ENCODE measurements around the gene BAD.

DNA sequence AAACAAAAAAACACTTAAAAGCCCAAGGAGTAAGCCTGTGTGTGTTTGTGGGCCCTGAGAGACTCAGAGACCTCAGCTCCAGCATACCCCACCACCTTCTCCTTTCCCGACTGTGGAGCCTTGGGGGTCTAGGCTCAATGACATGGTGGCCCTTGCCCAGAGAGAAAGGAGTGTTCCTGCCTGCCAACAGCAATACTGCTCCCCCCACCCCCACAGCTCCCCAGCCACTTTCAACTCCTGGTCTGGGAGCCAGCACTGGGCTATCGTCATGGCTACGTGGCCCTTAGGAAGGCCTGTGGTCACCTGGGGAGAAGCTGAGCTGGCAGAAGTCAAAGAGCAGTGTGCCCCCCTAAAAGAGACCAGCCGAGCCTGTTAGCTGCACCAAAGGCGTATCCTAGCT is 40.4 kb downstream of the BAD start:
- TF ChIP-seq CTCF (IDR thresholded peaks at IDR 0.05) (no peak), EZH2 (IDR thresholded peaks at IDR 0.05; ENCODE audit: borderline replicate concordance, insufficient read depth, low read depth, low read length, poor library complexity, severe bottlenecking) (no peak)

All from B cell (primary cell).